ENCODE results near the gene GATA5. TPM values are rescaled to one million over a fixed set of nuclear protein-coding genes. Genes with fewer than 3 reads are reported as not detected.

GATA5 gene
- total RNA-seq, 1 donor from 2014 or later: not detected

GRCh38 chr20:62508641-62509051, 32.9 kb upstream of the GATA5 start:
- Mint-ChIP-seq H3K4me3 (ENCODE audit: unreplicated experiment) (no peak overlapping the region), H3K27ac (ENCODE audit: unreplicated experiment) (no peak overlapping the region), H3K36me3 (ENCODE audit: unreplicated experiment) (no peaks in the 10 kb centered on the region), H3K4me1 (ENCODE audit: unreplicated experiment) (no peaks in the 10 kb centered on the region), H3K9me3 (ENCODE audit: unreplicated experiment) (no peaks in the 10 kb centered on the region), H3K27me3 (ENCODE audit: unreplicated experiment) (peaks cover 3% of the 10 kb centered on the region)
- DNase-seq (ENCODE audit: extremely low spot score, unreplicated experiment): no peak
- TF ChIP-seq CTCF (IDR thresholded peaks at IDR 0.05): no peak

- H3K4me3 Mint-ChIP-seq (ENCODE audit: unreplicated experiment): no peak overlapping the region
- H3K27me3 Mint-ChIP-seq (ENCODE audit: unreplicated experiment): peaks cover 3% of the 10 kb centered on the region
- H3K4me1 Mint-ChIP-seq (ENCODE audit: unreplicated experiment): no peaks in the 10 kb centered on the region
- no peaks in the 10 kb centered on the region for H3K9me3 Mint-ChIP-seq (ENCODE audit: unreplicated experiment)
- DNase-seq (ENCODE audit: extremely low spot score, unreplicated experiment): no peak
- no peak for TF ChIP-seq CTCF (IDR thresholded peaks at IDR 0.05)
- H3K36me3 Mint-ChIP-seq (ENCODE audit: unreplicated experiment): no peaks in the 10 kb centered on the region
- H3K27ac Mint-ChIP-seq (ENCODE audit: unreplicated experiment): no peak overlapping the region
Observed at GRCh38 chr20:62507991-62508640, 32.3 kb upstream of the GATA5 start.

- TF ChIP-seq CTCF (IDR thresholded peaks at IDR 0.05): no peak
- Mint-ChIP-seq H3K9me3 (ENCODE audit: unreplicated experiment) (no peaks in the 10 kb centered on the region), H3K4me1 (ENCODE audit: unreplicated experiment) (no peaks in the 10 kb centered on the region), H3K36me3 (ENCODE audit: unreplicated experiment) (no peaks in the 10 kb centered on the region), H3K27ac (ENCODE audit: unreplicated experiment) (no peak overlapping the region), H3K4me3 (ENCODE audit: unreplicated experiment) (no peak overlapping the region), H3K27me3 (ENCODE audit: unreplicated experiment) (no peaks in the 10 kb centered on the region)
- no peak for DNase-seq (ENCODE audit: extremely low spot score, unreplicated experiment)
Observed at GRCh38 chr20:62507323-62507722, 31.5 kb upstream of the GATA5 start.

- Mint-ChIP-seq H3K27ac (ENCODE audit: unreplicated experiment) (no peak overlapping the region), H3K4me1 (ENCODE audit: unreplicated experiment) (no peaks in the 10 kb centered on the region), H3K9me3 (ENCODE audit: unreplicated experiment) (no peaks in the 10 kb centered on the region), H3K36me3 (ENCODE audit: unreplicated experiment) (no peaks in the 10 kb centered on the region), H3K4me3 (ENCODE audit: unreplicated experiment) (no peak overlapping the region), H3K27me3 (ENCODE audit: unreplicated experiment) (no peaks in the 10 kb centered on the region)
- no peak for TF ChIP-seq CTCF (IDR thresholded peaks at IDR 0.05)
- DNase-seq (ENCODE audit: extremely low spot score, unreplicated experiment): no peak
Observed at GRCh38 chr20:62506791-62507190, 31.0 kb upstream of the GATA5 start.

GRCh38 chr20:62506087-62506486, 30.3 kb upstream of the GATA5 start:
- no peak for DNase-seq (ENCODE audit: extremely low spot score, unreplicated experiment)
- no peak overlapping the region for H3K4me3 Mint-ChIP-seq (ENCODE audit: unreplicated experiment)
- no peaks in the 10 kb centered on the region for H3K9me3 Mint-ChIP-seq (ENCODE audit: unreplicated experiment)
- no peaks in the 10 kb centered on the region for H3K4me1 Mint-ChIP-seq (ENCODE audit: unreplicated experiment)
- H3K27me3 Mint-ChIP-seq (ENCODE audit: unreplicated experiment): no peaks in the 10 kb centered on the region
- no peak for TF ChIP-seq CTCF (IDR thresholded peaks at IDR 0.05)
- H3K27ac Mint-ChIP-seq (ENCODE audit: unreplicated experiment): no peak overlapping the region
- H3K36me3 Mint-ChIP-seq (ENCODE audit: unreplicated experiment): no peaks in the 10 kb centered on the region

All from osteocyte (in vitro differentiated cells).